Neural cell (in vitro differentiated cells): ENCODE measurements around the gene MASP2.

Source experiments
- EP300 ChIP-seq: fragments of 450-650 bp; conservative IDR thresholded peaks from 2 replicates; pipeline ENCODE4 v1.6.1; 2014; ENCODE audit warnings: antibody characterized with exemption, mild to moderate bottlenecking, moderate library complexity; ENCODE audit not compliant: poor library complexity, severe bottlenecking
- POLR2AphosphoS5 ChIP-seq: IDR thresholded peaks from 2 replicates; pipeline ENCODE4 v1.6.1; 2012
- TF ChIP-seq, protein P1 (sequence below): fragments of 450-650 bp; IDR thresholded peaks from 2 replicates; pipeline ENCODE4 v1.5.1; 2014; ENCODE audit warnings: antibody characterized with exemption, mild to moderate bottlenecking, moderate library complexity; ENCODE audit not compliant: poor library complexity, severe bottlenecking

DNA sequence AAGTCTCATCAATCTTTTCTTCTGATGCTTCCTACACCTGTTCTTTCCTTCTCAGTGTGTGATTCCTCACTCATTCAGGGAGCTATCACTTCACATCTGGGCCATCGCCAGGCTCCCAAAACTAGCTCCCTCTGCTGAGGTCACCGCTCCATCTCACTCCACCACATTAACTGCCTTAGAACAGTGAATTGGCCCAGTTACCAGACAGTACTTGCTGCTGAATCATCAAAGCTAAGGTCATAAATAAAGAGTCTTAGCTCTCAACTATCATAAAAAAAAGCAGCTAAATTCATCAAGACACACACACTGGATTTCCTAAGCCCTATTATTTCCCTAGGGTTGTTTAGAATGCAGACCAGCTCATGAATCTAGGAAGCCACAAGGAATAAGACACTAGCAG lies 31.6 kb upstream of the MASP2 start:
- TF ChIP-seq, protein P1, sequence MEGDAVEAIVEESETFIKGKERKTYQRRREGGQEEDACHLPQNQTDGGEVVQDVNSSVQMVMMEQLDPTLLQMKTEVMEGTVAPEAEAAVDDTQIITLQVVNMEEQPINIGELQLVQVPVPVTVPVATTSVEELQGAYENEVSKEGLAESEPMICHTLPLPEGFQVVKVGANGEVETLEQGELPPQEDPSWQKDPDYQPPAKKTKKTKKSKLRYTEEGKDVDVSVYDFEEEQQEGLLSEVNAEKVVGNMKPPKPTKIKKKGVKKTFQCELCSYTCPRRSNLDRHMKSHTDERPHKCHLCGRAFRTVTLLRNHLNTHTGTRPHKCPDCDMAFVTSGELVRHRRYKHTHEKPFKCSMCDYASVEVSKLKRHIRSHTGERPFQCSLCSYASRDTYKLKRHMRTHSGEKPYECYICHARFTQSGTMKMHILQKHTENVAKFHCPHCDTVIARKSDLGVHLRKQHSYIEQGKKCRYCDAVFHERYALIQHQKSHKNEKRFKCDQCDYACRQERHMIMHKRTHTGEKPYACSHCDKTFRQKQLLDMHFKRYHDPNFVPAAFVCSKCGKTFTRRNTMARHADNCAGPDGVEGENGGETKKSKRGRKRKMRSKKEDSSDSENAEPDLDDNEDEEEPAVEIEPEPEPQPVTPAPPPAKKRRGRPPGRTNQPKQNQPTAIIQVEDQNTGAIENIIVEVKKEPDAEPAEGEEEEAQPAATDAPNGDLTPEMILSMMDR: no peak
- TF ChIP-seq POLR2AphosphoS5: no peak
- TF ChIP-seq EP300: no peak
